Mucosa of rectum (tissue), 2 donors: ENCODE data around the gene WASF1.

Experiments used
- H3K27ac ChIP-seq, 2 donors: one replicate each; pipeline ENCODE4 v1.7.0; 2013; ENCODE audit warnings: inconsistent platforms in 2 of 2, low read depth in 2 of 2, low read length in 2 of 2
- H3K27me3 ChIP-seq, 2 donors: one replicate each; pipeline ENCODE4 v1.7.0; 2013; ENCODE audit warnings: low read length in 2 of 2; ENCODE audit not compliant: control insufficient read depth in 2 of 2, insufficient read depth in 2 of 2
- H3K36me3 ChIP-seq, 2 donors: one replicate each; pipeline ENCODE4 v1.7.0; 2013; ENCODE audit warnings: low read length in 2 of 2; ENCODE audit not compliant: control insufficient read depth in 2 of 2, insufficient read depth in 2 of 2
- H3K4me1 ChIP-seq, 2 donors: one replicate each; pipeline ENCODE4 v1.7.0; 2013; ENCODE audit warnings: low read length in 2 of 2, mild to moderate bottlenecking in 1 of 2; ENCODE audit not compliant: control insufficient read depth in 2 of 2, insufficient read depth in 2 of 2
- H3K4me3 ChIP-seq, 2 donors: one replicate each; pipeline ENCODE4 v1.7.0; 2013; ENCODE audit warnings: low read length in 2 of 2
- H3K9ac ChIP-seq, 2 donors: one replicate each; pipeline ENCODE4 v1.7.0; 2013; ENCODE audit warnings: low read length in 2 of 2, low read depth in 1 of 2, mild to moderate bottlenecking in 1 of 2
- H3K9me3 ChIP-seq, 2 donors: one replicate each; pipeline ENCODE4 v1.7.0; 2013; ENCODE audit warnings: low read length in 2 of 2; ENCODE audit not compliant: control insufficient read depth in 2 of 2
- donor health status: healthy.
- donor health status: Normal muscosa, but diverticular disease.

Gene WASF1

GRCh38 chr6:110196874-110197273, 17.4 kb upstream of the WASF1 start:
- H3K4me1 ChIP-seq, result no peaks in the 10 kb centered on the region
- no peaks in the 10 kb centered on the region for H3K9me3 ChIP-seq
- no peak overlapping the region for H3K9ac ChIP-seq
- peaks cover 5 to 8% of the 10 kb centered on the region in 2 donors for H3K36me3 ChIP-seq
- H3K27ac ChIP-seq, result no peak overlapping the region
- no peak overlapping the region for H3K4me3 ChIP-seq
- no peaks in the 10 kb centered on the region for H3K27me3 ChIP-seq

GRCh38 chr6:110195639-110196038, 16.2 kb upstream of the WASF1 start:
- no peak overlapping the region for H3K4me3 ChIP-seq
- peaks cover 5 to 8% of the 10 kb centered on the region in 2 donors for H3K36me3 ChIP-seq
- no peaks in the 10 kb centered on the region for H3K9me3 ChIP-seq
- H3K27me3 ChIP-seq, result no peaks in the 10 kb centered on the region
- H3K27ac ChIP-seq, result no peak overlapping the region
- H3K4me1 ChIP-seq, result no peaks in the 10 kb centered on the region
- H3K9ac ChIP-seq, result no peak overlapping the region

GRCh38 chr6:110191477-110191876, 12.0 kb upstream of the WASF1 start:
- Histone ChIP-seq H3K4me3 (no peak overlapping the region), H3K4me1 (no peaks in the 10 kb centered on the region), H3K9ac (no peak overlapping the region), H3K27me3 (no peaks in the 10 kb centered on the region), H3K36me3 (peaks cover 5 to 8% of the 10 kb centered on the region in 2 donors), H3K9me3 (no peaks in the 10 kb centered on the region), H3K27ac (no peak overlapping the region)

DNA sequence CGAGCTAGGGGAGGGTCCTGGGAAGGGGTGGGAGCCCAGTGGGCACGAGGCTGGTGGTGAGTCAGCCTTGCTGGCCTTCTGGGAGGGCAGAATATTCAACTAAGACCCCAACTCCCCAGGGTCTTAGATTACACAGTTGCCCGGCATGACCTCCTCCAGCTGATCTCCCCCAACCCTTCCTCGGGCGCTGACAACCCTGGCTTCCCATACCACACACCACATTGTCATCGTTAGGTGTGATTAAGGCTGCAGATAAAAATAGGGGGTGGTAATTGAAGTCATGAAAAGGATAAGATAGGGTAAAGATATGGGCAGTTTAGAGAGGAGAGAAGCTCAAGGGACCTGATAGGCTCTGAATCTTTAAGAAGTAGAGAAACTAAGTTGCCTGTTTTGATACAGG, 11.3 kb upstream of the WASF1 start:
- H3K4me1 ChIP-seq, result no peaks in the 10 kb centered on the region
- H3K36me3 ChIP-seq, result peaks cover 5 to 8% of the 10 kb centered on the region in 2 donors
- no peak overlapping the region for H3K4me3 ChIP-seq
- H3K9me3 ChIP-seq, result no peaks in the 10 kb centered on the region
- no peak overlapping the region for H3K9ac ChIP-seq
- no peaks in the 10 kb centered on the region for H3K27me3 ChIP-seq
- H3K27ac ChIP-seq, result no peak overlapping the region

GRCh38 chr6:110188791-110189190, 9.3 kb upstream of the WASF1 start:
- no peaks in the 10 kb centered on the region for H3K27me3 ChIP-seq
- H3K4me3 ChIP-seq, result no peak overlapping the region
- no peak overlapping the region for H3K9ac ChIP-seq
- no peak overlapping the region for H3K27ac ChIP-seq
- peaks cover 0 to 3% of the 10 kb centered on the region in 2 donors for H3K36me3 ChIP-seq
- no peaks in the 10 kb centered on the region for H3K9me3 ChIP-seq
- H3K4me1 ChIP-seq, result no peaks in the 10 kb centered on the region

DNA sequence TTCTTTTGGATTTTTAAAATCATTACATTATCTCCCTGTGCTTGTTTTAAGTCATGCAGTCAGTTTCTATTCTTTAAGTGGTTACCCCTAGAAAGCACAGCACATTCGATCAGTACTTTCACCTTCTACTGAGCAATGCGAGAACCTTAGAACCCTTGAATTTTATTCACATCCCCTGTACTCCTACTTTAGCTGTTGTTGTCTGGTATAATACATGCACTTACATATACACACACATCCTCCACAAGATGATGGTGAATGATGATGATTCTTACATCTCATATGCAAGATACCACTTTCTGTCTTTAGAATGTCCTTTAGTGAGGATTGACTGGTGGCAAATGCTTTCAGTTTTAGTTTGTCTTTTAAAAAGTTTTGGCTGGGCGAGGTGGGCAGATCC, 6.4 kb upstream of the WASF1 start:
- H3K27me3 ChIP-seq, result no peaks in the 10 kb centered on the region
- H3K9me3 ChIP-seq, result no peaks in the 10 kb centered on the region
- no peaks in the 10 kb centered on the region for H3K36me3 ChIP-seq
- peaks cover 11 to 16% of the 10 kb centered on the region in 2 donors for H3K4me1 ChIP-seq
- no peak overlapping the region for H3K9ac ChIP-seq
- H3K4me3 ChIP-seq, result no peak overlapping the region
- no peak overlapping the region for H3K27ac ChIP-seq

DNA sequence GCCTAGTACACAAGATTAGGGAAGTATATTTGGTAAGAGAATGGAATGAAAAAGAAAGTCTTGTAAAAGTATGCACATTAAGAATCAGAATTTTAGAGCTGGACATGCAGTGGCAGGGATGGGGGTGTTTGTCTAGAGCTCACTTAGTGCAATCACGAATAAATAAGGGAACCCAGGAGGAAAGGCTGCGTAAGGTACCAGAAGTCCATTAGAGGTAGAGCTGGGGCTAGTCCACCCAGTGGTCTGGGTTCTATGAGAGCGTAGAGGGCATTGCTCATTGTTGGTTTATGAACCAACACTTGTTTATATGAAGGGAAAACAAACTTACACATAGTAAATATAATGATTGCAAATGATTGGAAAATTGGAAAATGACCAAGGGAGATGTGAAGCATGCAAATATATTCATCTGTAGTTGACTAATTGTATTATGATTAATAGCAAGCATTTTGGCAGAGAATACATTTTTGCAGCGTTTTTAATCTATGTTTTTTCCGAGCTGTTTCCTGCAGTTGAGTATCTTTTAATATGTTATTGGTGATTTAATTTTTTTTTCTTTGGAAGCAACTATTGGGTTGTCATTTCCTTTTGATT, 3.9 kb upstream of the WASF1 start:
- H3K9me3 ChIP-seq, result no peaks in the 10 kb centered on the region
- H3K36me3 ChIP-seq, result no peaks in the 10 kb centered on the region
- no peak overlapping the region for H3K27ac ChIP-seq
- H3K4me3 ChIP-seq, result no peak overlapping the region
- no peak overlapping the region for H3K9ac ChIP-seq
- H3K4me1 ChIP-seq, result peaks cover 15 to 20% of the 10 kb centered on the region in 2 donors
- no peaks in the 10 kb centered on the region for H3K27me3 ChIP-seq

- Histone ChIP-seq H3K9me3 (no peaks in the 10 kb centered on the region), H3K4me3 (peak overlapping the region; percentile 93 to 95), H3K27me3 (no peaks in the 10 kb centered on the region), H3K9ac (peak overlapping the region; percentile 80 to 81), H3K36me3 (no peaks in the 10 kb centered on the region), H3K27ac (no peak overlapping the region), H3K4me1 (peaks cover 18 to 20% of the 10 kb centered on the region in 2 donors)
These were observed 1.9 kb upstream of the WASF1 start for GRCh38 chr6:110181131-110182030.

- Histone ChIP-seq H3K9ac (peak within 1 kb of the TSS; percentile 80 to 81), H3K36me3 (no peaks in the 10 kb centered on the region), H3K9me3 (no peaks in the 10 kb centered on the region), H3K4me3 (peak within 1 kb of the TSS; percentile 93 to 95), H3K4me1 (peaks cover 18 to 20% of the 10 kb centered on the region in 2 donors), H3K27ac (peak within 1 kb of the TSS; percentile 66 to 69), H3K27me3 (no peaks in the 10 kb centered on the region)
These were observed 948 bp upstream of the WASF1 start, which contains the start of gene CDC40 for GRCh38 chr6:110180228-110181008. CDC40 (plus strand) TSS chr6:110180427; CDS start chr6:110180445, 18 bp downstream.
